ENCODE results near the gene FSD2.

DNA sequence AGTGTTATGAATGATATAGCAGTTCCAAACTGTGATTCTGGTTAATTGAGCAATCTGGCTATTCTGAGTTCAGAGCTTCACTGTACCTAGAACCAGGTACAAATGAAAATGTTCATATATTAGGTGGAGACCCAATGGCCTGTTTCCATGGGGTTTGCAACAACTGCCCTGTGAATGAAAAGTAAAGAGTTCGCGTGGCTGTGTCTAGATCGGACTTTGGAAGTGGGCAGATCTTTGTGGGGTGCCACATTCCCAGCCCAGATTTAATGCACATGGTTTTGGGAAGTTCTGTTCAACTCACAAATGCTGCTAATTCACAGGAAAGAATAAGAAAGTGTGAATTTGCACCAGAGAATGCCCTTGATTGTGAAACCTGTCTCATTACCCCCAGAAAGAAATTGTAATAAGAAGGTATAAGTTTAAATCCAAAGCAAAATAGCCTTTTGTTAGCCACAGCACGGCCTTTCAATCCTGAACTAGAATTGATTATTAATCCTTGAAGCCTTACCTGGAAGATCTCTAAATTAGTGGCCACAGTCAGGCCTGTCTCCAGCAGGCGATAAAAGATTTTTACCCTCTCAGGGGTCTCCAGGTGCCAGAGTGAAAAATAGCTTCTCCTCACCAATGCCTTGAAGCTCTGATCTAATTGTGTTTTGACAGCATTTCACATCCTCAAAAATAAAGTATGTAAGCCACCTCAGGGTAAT lies 26.2 kb upstream of the FSD2 start:
- TF ChIP-seq POLR2A (IDR thresholded peaks at IDR 0.05) = no peak
- TF ChIP-seq, protein P1, sequence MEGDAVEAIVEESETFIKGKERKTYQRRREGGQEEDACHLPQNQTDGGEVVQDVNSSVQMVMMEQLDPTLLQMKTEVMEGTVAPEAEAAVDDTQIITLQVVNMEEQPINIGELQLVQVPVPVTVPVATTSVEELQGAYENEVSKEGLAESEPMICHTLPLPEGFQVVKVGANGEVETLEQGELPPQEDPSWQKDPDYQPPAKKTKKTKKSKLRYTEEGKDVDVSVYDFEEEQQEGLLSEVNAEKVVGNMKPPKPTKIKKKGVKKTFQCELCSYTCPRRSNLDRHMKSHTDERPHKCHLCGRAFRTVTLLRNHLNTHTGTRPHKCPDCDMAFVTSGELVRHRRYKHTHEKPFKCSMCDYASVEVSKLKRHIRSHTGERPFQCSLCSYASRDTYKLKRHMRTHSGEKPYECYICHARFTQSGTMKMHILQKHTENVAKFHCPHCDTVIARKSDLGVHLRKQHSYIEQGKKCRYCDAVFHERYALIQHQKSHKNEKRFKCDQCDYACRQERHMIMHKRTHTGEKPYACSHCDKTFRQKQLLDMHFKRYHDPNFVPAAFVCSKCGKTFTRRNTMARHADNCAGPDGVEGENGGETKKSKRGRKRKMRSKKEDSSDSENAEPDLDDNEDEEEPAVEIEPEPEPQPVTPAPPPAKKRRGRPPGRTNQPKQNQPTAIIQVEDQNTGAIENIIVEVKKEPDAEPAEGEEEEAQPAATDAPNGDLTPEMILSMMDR (IDR thresholded peaks at IDR 0.05) = no peak
- no peak for TF ChIP-seq EP300 (IDR thresholded peaks at IDR 0.05; ENCODE audit: low read depth)
- TF ChIP-seq POLR2AphosphoS5 (IDR thresholded peaks at IDR 0.05) = no peak

Data from transverse colon (tissue), 4 donors.